Measurements from ENCODE around the gene MME. TPM values are rescaled to one million over a fixed set of nuclear protein-coding genes. Genes with fewer than 3 reads are reported as not detected.

The MME gene
- total and polyA plus RNA-seq, 8 donors = 0.19 to 3.2 (median 0.71) TPM

- ATAC-seq (peak in 1 of 4 donors; percentile 28), FAIRE-seq (no peak), DNase-seq (no peak)
- no peaks in the 10 kb centered on the region for H3K9me3 ChIP-seq
- H3K27me3 ChIP-seq = no peaks in the 10 kb centered on the region
- H3K4me1 ChIP-seq = peaks cover 0 to 9% (median 5%) of the 10 kb centered on the region in 3 donors
- no peak for TF ChIP-seq CTCF (IDR thresholded peaks at IDR 0.05)
- no peaks in the 10 kb centered on the region for H3K36me3 ChIP-seq
- intact Hi-C loops (cut with DNase I) = no loop called here
- H3K27ac ChIP-seq = no peak overlapping the region
- H3K4me3 ChIP-seq = no peak overlapping the region
Measured at GRCh38 chr3:155230382-155230781, 150.3 kb downstream of the MME start.

- FAIRE-seq = no peak
- intact Hi-C loops (cut with DNase I) = no loop called here
Measured at GRCh38 chr3:155231792-155232191, 151.7 kb downstream of the MME start.

GRCh38 chr3:155232605-155233004, 152.5 kb downstream of the MME start:
- no peak for FAIRE-seq
- Histone ChIP-seq H3K9me3 (no peaks in the 10 kb centered on the region), H3K4me3 (no peak overlapping the region), H3K4me1 (peaks cover 0 to 9% (median 5%) of the 10 kb centered on the region in 3 donors), H3K27me3 (no peaks in the 10 kb centered on the region), H3K36me3 (no peaks in the 10 kb centered on the region), H3K27ac (peak overlapping the region in 1 of 4 donors; percentile 30)
- peak; percentile 89 to 94 (median 92) for ATAC-seq
- 36 to 43% methylated on average over 3 of the region's 3 CpGs for WGBS, 2 donors
- DNase-seq = peak in 4 of 6 donors; percentile 21 to 69 (median 32)
- intact Hi-C loops (cut with DNase I) = no loop called here
- TF ChIP-seq CTCF (IDR thresholded peaks at IDR 0.05) = no peak

More at GRCh38 chr3:155231792-155232191, 151.7 kb downstream of the MME start:
- H3K36me3 ChIP-seq = no peaks in the 10 kb centered on the region
- peaks cover 0 to 9% (median 5%) of the 10 kb centered on the region in 3 donors for H3K4me1 ChIP-seq
- H3K9me3 ChIP-seq = no peaks in the 10 kb centered on the region
- no peaks in the 10 kb centered on the region for H3K27me3 ChIP-seq
- DNase-seq = no peak
- WGBS, 2 donors = 96 to 100% methylated on average over 2 of the region's 2 CpGs
- no peak overlapping the region for H3K4me3 ChIP-seq
- no peak overlapping the region for H3K27ac ChIP-seq
- ATAC-seq = no peak
- no peak for TF ChIP-seq CTCF (IDR thresholded peaks at IDR 0.05)

- peaks cover 0 to 9% (median 5%) of the 10 kb centered on the region in 3 donors for H3K4me1 ChIP-seq
- no peak for TF ChIP-seq CTCF (IDR thresholded peaks at IDR 0.05)
- ATAC-seq (peak; percentile 42 to 60 (median 55)), DNase-seq (peak in 1 of 6 donors; percentile 27), FAIRE-seq (no peak)
- H3K36me3 ChIP-seq = no peaks in the 10 kb centered on the region
- H3K9me3 ChIP-seq = no peaks in the 10 kb centered on the region
- peak overlapping the region in 1 of 4 donors; percentile 4 for H3K27ac ChIP-seq
- no peaks in the 10 kb centered on the region for H3K27me3 ChIP-seq
- no peak overlapping the region for H3K4me3 ChIP-seq
- intact Hi-C loops (cut with DNase I) = no loop called here
- 45 to 46% methylated on average over 2 of the region's 2 CpGs for WGBS, 2 donors
Measured at GRCh38 chr3:155233213-155233612, 153.1 kb downstream of the MME start.

Other genes starting within 250 kb of the MME start
- gene STRIT1, start 213.4 kb downstream of the MME start, total RNA-seq = not detected
- under 1 TPM in 1 of 2 donors, not detected in 1; 0.73 TPM for gene STRIT1, start 213.4 kb downstream of the MME start, polyA plus RNA-seq

All from pancreas (tissue), 10 donors.